GM19238 (cell line): Measurements from ENCODE around the gene RRAGA.
"Not testable (repeated sequence)": the region's sequence is repeated elsewhere in the genome, so short reads cannot be mapped to it uniquely, and the experiment has no call there.

Source experiments
- DNase-seq: peaks from one replicate; pipeline ENCODE4 v3.0.0; 2011; ENCODE audit warnings: low spot score; ENCODE audit not compliant: insufficient read length

RRAGA gene

DNA sequence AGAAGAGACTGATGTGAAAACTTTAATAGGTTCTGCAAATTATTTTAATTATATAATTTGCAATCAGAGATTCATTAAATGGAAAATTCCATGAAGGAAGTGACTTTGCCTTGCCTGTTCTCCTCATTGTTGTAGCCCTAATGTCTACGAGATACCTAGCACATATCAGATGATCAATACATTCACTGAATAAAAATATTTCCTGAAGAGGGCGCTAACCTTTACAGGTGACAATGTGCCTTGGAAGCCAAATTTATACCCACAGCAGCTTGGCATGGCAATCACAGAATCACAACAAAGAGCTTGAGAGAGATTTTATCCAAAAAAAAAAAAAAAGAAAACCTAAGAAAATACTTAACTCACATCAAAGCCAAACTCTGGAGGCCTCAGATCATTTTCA, 36.1 kb downstream of the RRAGA start:
- no peak for DNase-seq

DNA sequence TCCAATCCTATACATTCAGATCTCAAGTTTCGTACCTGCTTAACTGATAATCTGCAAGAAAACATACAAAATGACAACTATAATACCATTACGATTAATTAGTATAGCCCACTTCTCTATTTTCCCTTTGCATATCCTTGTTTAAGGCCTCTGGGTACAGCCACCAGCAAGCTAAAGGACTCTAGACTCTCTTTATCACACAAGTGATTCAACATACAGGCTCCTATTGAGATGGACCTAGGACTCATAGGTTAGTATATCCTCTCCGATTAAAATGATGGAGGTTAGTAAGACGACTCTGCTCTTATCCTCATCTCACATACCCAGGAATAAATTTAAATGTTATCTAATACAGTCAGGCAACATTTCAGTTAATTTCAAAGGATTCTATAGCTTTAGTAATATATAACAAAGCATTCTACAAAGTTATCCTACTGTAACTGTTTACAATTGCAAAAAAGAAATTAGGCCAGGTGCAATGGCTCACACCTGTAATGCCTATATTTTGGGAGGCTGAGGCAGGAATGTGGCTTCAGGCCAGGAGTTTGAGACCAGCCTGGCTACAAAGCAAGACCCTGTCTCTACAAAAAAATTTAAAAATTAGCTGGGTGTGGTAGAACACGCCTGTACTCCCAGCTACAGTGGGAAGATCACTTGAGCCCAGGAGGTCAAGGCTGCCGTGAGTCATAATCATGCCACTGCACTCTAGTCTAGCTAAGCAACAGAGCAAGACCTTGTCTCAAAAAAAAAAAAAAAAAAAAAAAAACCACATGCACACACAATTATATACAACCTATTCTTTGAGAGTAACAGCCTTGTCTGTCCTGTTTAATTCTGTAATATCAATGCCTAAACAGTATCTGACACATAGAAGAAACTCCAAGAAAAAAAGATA, 38.1 kb downstream of the RRAGA start:
- no peak for DNase-seq

DNA sequence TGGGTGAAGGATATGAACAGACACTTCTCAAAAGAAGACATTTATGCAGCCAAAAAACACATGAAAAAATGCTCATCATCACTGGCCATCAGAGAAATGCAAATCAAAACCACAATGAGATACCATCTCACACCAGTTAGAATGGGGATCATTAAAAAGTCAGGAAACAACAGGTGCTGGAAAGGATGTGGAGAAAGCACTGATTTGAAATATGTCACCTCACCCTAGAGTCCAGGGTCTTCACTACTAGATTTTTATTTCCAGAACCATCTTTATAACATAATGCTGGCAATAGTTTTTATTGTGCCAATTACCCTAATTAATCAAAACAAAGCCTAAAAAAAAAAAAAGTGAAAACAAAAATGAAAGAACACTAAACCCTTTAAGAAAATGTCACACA, 48.2 kb downstream of the RRAGA start:
- DNase-seq, result not testable (repeated sequence)
